ENCODE data around the gene SVIL.

The SVIL gene

GRCh38 chr10:29663718-29664117 is 28.9 kb upstream of the SVIL start:
- Histone ChIP-seq H3K4me3 (ENCODE audit: low read length, poor library complexity, severe bottlenecking) (no peak overlapping the region), H4K20me1 (ENCODE audit: insufficient read depth, low read length, poor library complexity, severe bottlenecking) (peaks cover 4% of the 10 kb centered on the region), H3F3A (ENCODE audit: low read depth) (no peaks in the 10 kb centered on the region), H3K9me3 (ENCODE audit: insufficient read depth, low read depth, low read length) (no peaks in the 10 kb centered on the region), H3K9ac (ENCODE audit: low read depth, low read length, poor library complexity, severe bottlenecking) (no peak overlapping the region), H3K4me2 (ENCODE audit: low read depth, low read length, poor library complexity, severe bottlenecking) (no peak overlapping the region), H3K9me2 (replicated peaks; ENCODE audit: low read depth, low read length) (no peaks in the 10 kb centered on the region), H3K36me3 (ENCODE audit: insufficient read depth, low read length) (no peaks in the 10 kb centered on the region), H3K4me1 (ENCODE audit: insufficient read depth, low read length, poor library complexity, severe bottlenecking) (peaks cover 12% of the 10 kb centered on the region), H3K79me2 (ENCODE audit: insufficient read depth, low read length) (no peaks in the 10 kb centered on the region), H3K27me3 (ENCODE audit: insufficient read depth, low read length, poor library complexity, severe bottlenecking) (no peaks in the 10 kb centered on the region), H2AFZ (ENCODE audit: low read length) (no peak overlapping the region)
- TF ChIP-seq EZH2phosphoT487 (IDR thresholded peaks at IDR 0.05; ENCODE audit: borderline replicate concordance), result no peak
- no peak for TF ChIP-seq CTCF (conservative IDR thresholded peaks at IDR 0.05; ENCODE audit: low read length)

GRCh38 chr10:29658984-29659965 is 24.5 kb upstream of the SVIL start:
- Histone ChIP-seq H3K4me3 (ENCODE audit: low read length, poor library complexity, severe bottlenecking) (peak overlapping the region; percentile 34), H3K36me3 (ENCODE audit: insufficient read depth, low read length) (peaks cover 15% of the 10 kb centered on the region; the same call in 1 of the 2 replicates), H3K79me2 (ENCODE audit: insufficient read depth, low read length) (no peaks in the 10 kb centered on the region)

GRCh38 chr10:29657719-29658274 is 23.0 kb upstream of the SVIL start:
- Histone ChIP-seq H3K4me1 (ENCODE audit: insufficient read depth, low read length, poor library complexity, severe bottlenecking) (peaks cover 16% of the 10 kb centered on the region), H3K9ac (ENCODE audit: low read depth, low read length, poor library complexity, severe bottlenecking) (no peak overlapping the region), H3F3A (ENCODE audit: low read depth) (no peaks in the 10 kb centered on the region), H3K36me3 (ENCODE audit: insufficient read depth, low read length) (peaks cover 15% of the 10 kb centered on the region; the same call in 1 of the 2 replicates), H3K4me2 (ENCODE audit: low read depth, low read length, poor library complexity, severe bottlenecking) (no peak overlapping the region), H2AFZ (ENCODE audit: low read length) (no peak overlapping the region), H3K27me3 (ENCODE audit: insufficient read depth, low read length, poor library complexity, severe bottlenecking) (no peaks in the 10 kb centered on the region), H4K20me1 (ENCODE audit: insufficient read depth, low read length, poor library complexity, severe bottlenecking) (peaks cover 10% of the 10 kb centered on the region), H3K9me2 (replicated peaks; ENCODE audit: low read depth, low read length) (no peaks in the 10 kb centered on the region), H3K9me3 (ENCODE audit: insufficient read depth, low read depth, low read length) (peaks cover 8% of the 10 kb centered on the region; the same call in 1 of the 2 replicates), H3K79me2 (ENCODE audit: insufficient read depth, low read length) (no peaks in the 10 kb centered on the region), H3K4me3 (ENCODE audit: low read length, poor library complexity, severe bottlenecking) (no peak overlapping the region)
- no peak for TF ChIP-seq EZH2phosphoT487 (IDR thresholded peaks at IDR 0.05; ENCODE audit: borderline replicate concordance)

More at GRCh38 chr10:29658984-29659965, 24.5 kb upstream of the SVIL start:
- Histone ChIP-seq H3K9me2 (replicated peaks; ENCODE audit: low read depth, low read length) (no peaks in the 10 kb centered on the region), H3K27me3 (ENCODE audit: insufficient read depth, low read length, poor library complexity, severe bottlenecking) (no peaks in the 10 kb centered on the region), H3K9me3 (ENCODE audit: insufficient read depth, low read depth, low read length) (peaks cover 8% of the 10 kb centered on the region; the same call in 1 of the 2 replicates), H4K20me1 (ENCODE audit: insufficient read depth, low read length, poor library complexity, severe bottlenecking) (peaks cover 10% of the 10 kb centered on the region), H2AFZ (ENCODE audit: low read length) (no peak overlapping the region), H3F3A (ENCODE audit: low read depth) (no peaks in the 10 kb centered on the region), H3K9ac (ENCODE audit: low read depth, low read length, poor library complexity, severe bottlenecking) (no peak overlapping the region), H3K4me1 (ENCODE audit: insufficient read depth, low read length, poor library complexity, severe bottlenecking) (peaks cover 16% of the 10 kb centered on the region), H3K4me2 (ENCODE audit: low read depth, low read length, poor library complexity, severe bottlenecking) (peak overlapping the region; percentile 69)
- TF ChIP-seq CTCF (conservative IDR thresholded peaks at IDR 0.05; ENCODE audit: low read length) (peak; percentile 44), EZH2phosphoT487 (IDR thresholded peaks at IDR 0.05; ENCODE audit: borderline replicate concordance) (no peak)
